Activated B cell treated with CpG ODN at 0.5 μM for 24 hours (primary cell): ENCODE results near the gene EEF1G. TPM values are rescaled to one million over a fixed set of nuclear protein-coding genes. Genes with fewer than 3 reads are reported as not detected.
"Not testable (repeated sequence)": the region's sequence is repeated elsewhere in the genome, so short reads cannot be mapped to it uniquely, and the experiment has no call there.

Experiments
- ATAC-seq: fragments of 200-7000 bp; cut with Tn5 transposase; one replicate; pipeline ENCODE4 v1.10.0; 2021; ENCODE audit warnings: low read depth, mild to moderate bottlenecking, moderate library complexity
- CTCF ChIA-PET: fragments of 350-600 bp; sonication (Branson Sonifier 250); formaldehyde crosslinking; loops from one replicate; lab custom pipeline; 2021; ENCODE audit warnings: antibody characterized with exemption; lab: Charles Lee
- POLR2A ChIA-PET: fragments of 350-600 bp; sonication (Branson Sonifier 250); formaldehyde crosslinking; loops from one replicate; lab custom pipeline; 2021; ENCODE audit warnings: antibody characterized with exemption; lab: Charles Lee
- DNase-seq: peaks from one replicate; pipeline ENCODE4 v3.0.0; 2022
- H3K27ac Mint-ChIP-seq: one replicate; pipeline ENCODE4 v1.8.0; 2020; ENCODE audit warnings: mixed read lengths
- H3K27me3 Mint-ChIP-seq: one replicate; pipeline ENCODE4 v1.8.0; 2021; ENCODE audit warnings: mixed read lengths
- H3K36me3 Mint-ChIP-seq: one replicate; pipeline ENCODE4 v1.8.0; 2021; ENCODE audit warnings: low read depth, mixed read lengths
- H3K4me1 Mint-ChIP-seq: one replicate; pipeline ENCODE4 v1.8.0; 2021; ENCODE audit warnings: mixed read lengths
- H3K4me3 Mint-ChIP-seq: one replicate; pipeline ENCODE4 v1.8.0; 2020; ENCODE audit warnings: mild to moderate bottlenecking, mixed read lengths
- H3K9me3 Mint-ChIP-seq: one replicate; pipeline ENCODE4 v1.8.0; 2020; ENCODE audit warnings: mixed read lengths
- CTCF ChIP-seq: fragments of 200-600 bp; IDR thresholded peaks from one replicate; pipeline ENCODE4 v1.8.0; 2022; ENCODE audit warnings: antibody characterized with exemption, mild to moderate bottlenecking
- intact Hi-C: fragments of 100-400 bp; cut with micrococcal nuclease; formaldehyde crosslinking; loops from one replicate; pipeline ENCODE4 v1.15.1; 2024
- total RNA-seq: library from RNA; stranded (reverse); gene quantifications from 2 replicates; pipeline ENCODE4 v1.2.3, GENCODE V29; 2022

The EEF1G gene
- total RNA-seq, 1 donor from 2014 or later, result 2,373 TPM

GRCh38 chr11:62567018-62567633, 6.6 kb downstream of the EEF1G start:
- Mint-ChIP-seq H3K9me3 (no peaks in the 10 kb centered on the region), H3K36me3 (peaks cover 82% of the 10 kb centered on the region), H3K27me3 (no peaks in the 10 kb centered on the region), H3K27ac (peak overlapping the region; percentile 30), H3K4me3 (no peak overlapping the region), H3K4me1 (peaks cover 21% of the 10 kb centered on the region)
- POLR2A ChIA-PET, result interaction anchor here (0.6 to 1.7 kb wide), 2 partner anchors 15 to 239 kb away, joined by 4 read pairs; no protein-coding TSS in a partner anchor
- DNase-seq, result no peak
- CTCF ChIA-PET, result interaction anchor here (0.6 kb wide), 1 partner anchor 70 kb away, joined by 3 read pairs; no protein-coding TSS in a partner anchor
- no peak for ATAC-seq
- TF ChIP-seq CTCF, result no peak
- intact Hi-C loops, result no loop called here

GRCh38 chr11:62566247-62566646, 7.4 kb downstream of the EEF1G start:
- TF ChIP-seq CTCF, result no peak
- ATAC-seq (no peak), DNase-seq (no peak)
- no peaks in the 10 kb centered on the region for H3K9me3 Mint-ChIP-seq
- POLR2A ChIA-PET, result interaction anchor here (0.7 to 1.7 kb wide), 4 partner anchors 8 to 274 kb away, joined by 3 to 6 read pairs (median 4); partner anchors contain the start of genes EEF1G and INTS5
- CTCF ChIA-PET, result interaction anchor here (0.6 to 1.5 kb wide), 3 partner anchors 23 to 142 kb away, joined by 3 to 5 read pairs (median 5); no protein-coding TSS in a partner anchor
- intact Hi-C loops, result no loop called here
- peaks cover 12% of the 10 kb centered on the region for H3K4me1 Mint-ChIP-seq
- H3K27me3 Mint-ChIP-seq, result no peaks in the 10 kb centered on the region
- H3K4me3 Mint-ChIP-seq, result no peak overlapping the region
- H3K27ac Mint-ChIP-seq, result peak overlapping the region; percentile 51
- peaks cover 79% of the 10 kb centered on the region for H3K36me3 Mint-ChIP-seq

- intact Hi-C loops, result no loop called here
- CTCF ChIA-PET, result interaction anchor here (0.6 to 1.5 kb wide), 4 partner anchors 22 to 141 kb away, joined by 4 to 5 read pairs (median 5); no protein-coding TSS in a partner anchor
- no peak for DNase-seq
- no peak overlapping the region for H3K27ac Mint-ChIP-seq
- no peaks in the 10 kb centered on the region for H3K9me3 Mint-ChIP-seq
- no peak for TF ChIP-seq CTCF
- POLR2A ChIA-PET, result interaction anchor here (0.6 to 2.0 kb wide), 4 partner anchors 9 to 140 kb away, joined by 3 to 7 read pairs (median 5); partner anchors contain the start of gene EEF1G
- no peak overlapping the region for H3K4me3 Mint-ChIP-seq
- H3K27me3 Mint-ChIP-seq, result no peaks in the 10 kb centered on the region
- peaks cover 81% of the 10 kb centered on the region for H3K36me3 Mint-ChIP-seq
- no peak for ATAC-seq
- H3K4me1 Mint-ChIP-seq, result peaks cover 14% of the 10 kb centered on the region
Observed at GRCh38 chr11:62565100-62565802, 8.4 kb downstream of the EEF1G start.

GRCh38 chr11:62561677-62562230, 11.9 kb downstream of the EEF1G start:
- DNase-seq, H3K4me3 Mint-ChIP-seq, H3K9me3 Mint-ChIP-seq, H3K27me3 Mint-ChIP-seq, ATAC-seq, intact Hi-C loops: not testable (repeated sequence)
- ChIA-PET POLR2A (interaction anchor here (0.7 to 5.5 kb wide), 3 partner anchors 11 to 137 kb away, joined by 3 to 40 read pairs (median 17); partner anchors contain the start of gene EEF1G), CTCF (interaction anchor here (1.0 to 11.9 kb wide), 5 partner anchors 8 to 136 kb away, joined by 3 to 192 read pairs (median 13); no protein-coding TSS in a partner anchor)
- Mint-ChIP-seq H3K4me1 (peaks cover 32% of the 10 kb centered on the region), H3K36me3 (peaks cover 72% of the 10 kb centered on the region), H3K27ac (peak overlapping the region; percentile 41)

- Mint-ChIP-seq H3K27me3 (no peaks in the 10 kb centered on the region), H3K4me3 (no peak overlapping the region), H3K27ac (peak overlapping the region; percentile 68), H3K4me1 (peaks cover 43% of the 10 kb centered on the region), H3K36me3 (peaks cover 61% of the 10 kb centered on the region), H3K9me3 (no peaks in the 10 kb centered on the region)
- ChIA-PET POLR2A (interaction anchor here (0.5 to 5.5 kb wide), 9 partner anchors 8 to 136 kb away, joined by 3 to 40 read pairs (median 7); partner anchors contain the start of genes C11orf98, CSKMT and EEF1G), CTCF (interaction anchor here (1.0 to 11.9 kb wide), 16 partner anchors 9 to 165 kb away, joined by 3 to 192 read pairs (median 5); partner anchors contain the start of genes AHNAK and TUT1)
- intact Hi-C loops, result loop anchor here (1.0 kb wide), 5 partner anchors 19 to 165 kb away; no protein-coding TSS in a partner anchor
- ATAC-seq (peak; percentile 16), DNase-seq (no peak)
- peak; percentile 18 for TF ChIP-seq CTCF
Observed at GRCh38 chr11:62560566-62561103, 13.1 kb downstream of the EEF1G start.

- intact Hi-C loops, result loop anchor here (1.0 to 10.0 kb wide), 7 partner anchors 18 to 1205 kb away; no protein-coding TSS in a partner anchor
- not testable (repeated sequence) for H3K27me3 Mint-ChIP-seq, DNase-seq, H3K9me3 Mint-ChIP-seq, H3K4me3 Mint-ChIP-seq, ATAC-seq
- Mint-ChIP-seq H3K4me1 (peaks cover 53% of the 10 kb centered on the region), H3K36me3 (peaks cover 51% of the 10 kb centered on the region), H3K27ac (peak overlapping the region; percentile 30)
- CTCF ChIA-PET, result interaction anchor here (1.4 to 11.9 kb wide), 8 partner anchors 8 to 164 kb away, joined by 3 to 192 read pairs (median 10); no protein-coding TSS in a partner anchor
- POLR2A ChIA-PET, result interaction anchor here (0.7 to 5.5 kb wide), 6 partner anchors 13 to 135 kb away, joined by 3 to 40 read pairs (median 11); partner anchors contain the start of genes C11orf98, CSKMT and EEF1G
Observed at GRCh38 chr11:62559626-62560025, 14.1 kb downstream of the EEF1G start.
